IPS-18a (cell line): ENCODE data around the gene FOXE1.

Source experiments
- H3K27ac ChIP-seq: one replicate; pipeline ENCODE4 v1.5.1; 2013; ENCODE audit warnings: low read length
- H3K27me3 ChIP-seq: one replicate; pipeline ENCODE4 v1.6.1; 2013; ENCODE audit warnings: mild to moderate bottlenecking, low read length; ENCODE audit not compliant: control insufficient read depth, insufficient read depth
- H3K36me3 ChIP-seq: one replicate; pipeline ENCODE4 v1.6.1; 2013; ENCODE audit warnings: low read depth, low read length; ENCODE audit not compliant: control insufficient read depth
- H3K4me1 ChIP-seq: one replicate; pipeline ENCODE4 v1.6.1; 2013; ENCODE audit warnings: low read depth, low read length; ENCODE audit not compliant: control insufficient read depth
- H3K4me3 ChIP-seq: one replicate; pipeline ENCODE4 v1.5.1; 2013; ENCODE audit warnings: low read length
- H3K9ac ChIP-seq: one replicate; pipeline ENCODE4 v1.6.1; 2013; ENCODE audit warnings: mild to moderate bottlenecking, low read length, moderate library complexity
- H3K9me3 ChIP-seq: one replicate; pipeline ENCODE4 v1.6.1; 2013; ENCODE audit warnings: low read depth, low read length; ENCODE audit not compliant: control insufficient read depth

Gene FOXE1

DNA sequence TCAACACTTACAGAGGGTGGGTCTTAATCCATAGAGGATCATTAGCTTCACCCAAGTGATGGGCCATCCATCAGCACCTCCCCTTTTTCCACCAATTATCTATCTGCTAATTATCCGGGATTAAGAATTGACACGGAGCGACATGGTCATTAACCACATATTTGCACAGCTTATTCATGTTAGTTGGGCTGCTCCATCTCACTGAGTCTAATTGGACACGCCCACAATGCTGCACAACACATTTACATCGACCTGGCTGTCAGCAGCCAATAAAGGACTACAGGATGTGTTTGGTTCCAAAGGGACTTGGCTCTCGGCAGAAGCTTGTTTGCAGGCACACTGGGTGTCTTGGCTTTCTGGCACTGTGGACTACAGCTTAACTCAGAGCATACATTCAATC is 21.6 kb downstream of the FOXE1 start:
- Histone ChIP-seq H3K9me3 (no peaks in the 10 kb centered on the region), H3K4me1 (no peaks in the 10 kb centered on the region), H3K4me3 (no peak overlapping the region), H3K9ac (no peak overlapping the region), H3K36me3 (no peaks in the 10 kb centered on the region), H3K27ac (no peak overlapping the region), H3K27me3 (no peaks in the 10 kb centered on the region)

DNA sequence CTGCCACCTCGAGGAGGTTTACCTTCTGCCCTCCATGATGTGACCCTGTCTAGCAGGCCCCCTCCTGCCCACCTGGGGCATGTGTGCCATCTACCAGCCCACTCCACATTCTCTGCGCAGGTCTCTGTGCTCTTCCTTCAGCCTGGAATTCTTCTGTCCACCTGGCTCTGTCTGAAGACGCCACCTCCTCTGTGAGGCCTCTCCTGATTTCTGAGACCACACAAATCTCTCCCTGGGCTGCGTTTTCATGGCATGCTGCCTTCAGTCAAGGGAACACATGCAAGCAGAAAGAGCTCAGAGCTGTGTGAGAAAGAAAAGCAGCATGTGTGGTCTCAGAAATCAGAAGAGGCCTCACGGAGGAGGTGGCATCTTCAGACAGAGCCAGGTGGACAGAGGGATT is 22.1 kb downstream of the FOXE1 start:
- H3K9me3 ChIP-seq = no peaks in the 10 kb centered on the region
- no peaks in the 10 kb centered on the region for H3K4me1 ChIP-seq
- H3K27me3 ChIP-seq = no peaks in the 10 kb centered on the region
- H3K27ac ChIP-seq = no peak overlapping the region
- no peak overlapping the region for H3K9ac ChIP-seq
- no peaks in the 10 kb centered on the region for H3K36me3 ChIP-seq
- no peak overlapping the region for H3K4me3 ChIP-seq

DNA sequence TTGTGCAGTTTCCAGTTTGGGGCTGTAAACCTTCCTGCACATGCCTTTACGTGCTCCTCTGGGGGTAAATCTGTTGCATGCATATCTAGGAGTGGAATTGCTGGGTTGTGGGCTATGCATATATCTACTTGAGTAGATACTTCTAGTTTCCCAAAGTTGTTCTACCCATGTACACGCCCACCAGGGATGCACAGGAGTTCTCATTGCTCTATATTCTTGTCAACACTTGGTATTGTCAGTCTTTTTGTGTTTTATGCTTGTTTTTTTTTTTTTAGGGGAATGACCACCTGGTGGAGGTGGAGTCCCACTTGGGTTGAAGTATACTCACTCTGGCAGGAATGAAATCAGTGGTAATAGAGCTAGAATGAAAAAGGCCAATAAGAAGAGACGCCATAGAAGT is 23.0 kb downstream of the FOXE1 start:
- Histone ChIP-seq H3K27ac (no peak overlapping the region), H3K36me3 (no peaks in the 10 kb centered on the region), H3K4me1 (no peaks in the 10 kb centered on the region), H3K4me3 (no peak overlapping the region), H3K27me3 (no peaks in the 10 kb centered on the region), H3K9me3 (no peaks in the 10 kb centered on the region), H3K9ac (no peak overlapping the region)

DNA sequence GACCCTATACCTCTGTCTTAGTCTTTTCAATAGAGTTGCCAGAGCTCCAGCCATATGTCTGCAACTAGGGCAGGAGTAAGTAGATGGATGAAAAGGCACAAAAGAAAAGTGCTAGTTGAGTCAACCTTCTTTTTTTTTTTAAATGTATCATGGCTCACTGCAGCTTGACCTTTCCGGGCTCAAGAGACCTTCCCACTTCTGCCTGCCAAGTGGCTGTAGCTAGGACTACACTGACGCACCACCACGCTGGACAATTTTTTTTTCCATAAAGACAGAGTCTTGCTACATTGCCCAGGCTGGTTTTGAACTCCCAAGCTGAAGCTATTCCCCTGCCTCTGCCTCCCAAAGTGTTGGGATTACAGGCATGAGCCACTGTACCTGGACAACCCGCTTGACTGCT is 27.3 kb downstream of the FOXE1 start:
- Histone ChIP-seq H3K27me3 (no peaks in the 10 kb centered on the region), H3K36me3 (no peaks in the 10 kb centered on the region), H3K9me3 (no peaks in the 10 kb centered on the region), H3K4me3 (no peak overlapping the region), H3K4me1 (no peaks in the 10 kb centered on the region), H3K9ac (no peak overlapping the region), H3K27ac (no peak overlapping the region)

DNA sequence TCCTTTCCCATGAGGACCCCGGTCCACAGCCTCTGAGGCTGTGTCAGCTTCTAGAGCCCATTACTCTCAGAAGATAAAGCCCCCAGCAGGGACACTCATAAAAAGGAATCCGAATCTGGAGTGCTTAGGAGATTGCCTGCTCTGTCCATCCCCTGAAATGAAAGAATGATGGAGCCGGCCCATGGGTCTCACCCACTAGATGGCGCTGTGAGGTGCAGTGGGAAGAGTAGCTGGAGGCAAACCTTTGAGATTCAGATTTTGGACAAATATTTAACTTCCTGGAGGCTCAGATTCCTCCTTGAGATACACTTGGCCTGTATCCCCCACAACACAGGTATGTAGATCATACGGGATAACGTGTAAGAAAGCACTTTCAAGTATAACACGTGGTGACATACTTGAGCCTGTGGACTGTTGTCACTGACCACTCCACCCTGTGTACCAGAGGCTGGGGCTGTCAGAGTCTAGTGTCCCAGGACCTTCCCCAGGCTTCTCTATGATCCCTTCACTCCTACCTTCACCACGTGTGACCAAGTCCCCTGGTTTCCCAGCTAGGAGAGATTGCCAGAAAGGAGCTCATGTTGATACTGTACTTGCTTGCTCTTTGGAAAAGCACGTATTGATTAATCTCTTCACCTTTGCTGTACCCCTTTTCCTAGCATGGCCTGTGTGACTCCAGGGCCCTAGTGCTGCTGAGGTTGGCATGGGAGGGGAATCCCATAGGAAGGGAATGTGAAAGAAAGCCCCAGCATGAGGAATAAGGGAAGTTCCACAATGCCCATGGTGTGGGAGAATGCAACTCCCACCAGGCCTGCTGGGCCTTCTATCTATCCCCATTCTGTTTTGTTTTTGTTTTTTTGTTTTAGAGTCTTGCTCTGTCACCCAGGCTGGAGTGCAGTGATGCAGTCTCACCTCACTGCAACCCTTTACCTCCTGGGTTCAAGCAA is 37.2 kb downstream of the FOXE1 start:
- Histone ChIP-seq H3K27ac (no peak overlapping the region), H3K9me3 (no peaks in the 10 kb centered on the region), H3K4me1 (peaks cover 11% of the 10 kb centered on the region), H3K36me3 (no peaks in the 10 kb centered on the region), H3K27me3 (no peaks in the 10 kb centered on the region), H3K9ac (peak overlapping the region; percentile 5), H3K4me3 (no peak overlapping the region)

DNA sequence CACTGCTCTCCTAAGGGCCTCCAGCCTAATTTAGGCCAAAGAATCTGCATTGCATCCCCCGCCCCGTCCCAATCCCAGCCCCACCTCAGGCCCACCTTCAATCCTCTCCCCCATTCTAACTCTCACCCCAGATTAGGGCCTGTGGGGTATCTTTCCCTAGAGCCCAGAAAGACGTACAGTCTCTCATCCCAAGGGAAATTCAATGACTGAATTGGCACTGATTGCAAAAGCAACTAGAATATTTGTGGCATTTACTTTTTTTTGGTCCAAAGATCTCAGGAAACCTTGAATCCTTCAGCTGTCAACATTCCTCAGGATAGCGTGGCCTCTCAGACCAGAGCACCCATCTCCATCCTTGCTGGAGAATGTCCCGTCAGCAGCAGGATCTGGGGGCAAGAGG is 38.7 kb downstream of the FOXE1 start:
- Histone ChIP-seq H3K36me3 (no peaks in the 10 kb centered on the region), H3K4me1 (peaks cover 11% of the 10 kb centered on the region), H3K9ac (no peak overlapping the region), H3K27me3 (no peaks in the 10 kb centered on the region), H3K4me3 (no peak overlapping the region), H3K27ac (no peak overlapping the region), H3K9me3 (no peaks in the 10 kb centered on the region)

DNA sequence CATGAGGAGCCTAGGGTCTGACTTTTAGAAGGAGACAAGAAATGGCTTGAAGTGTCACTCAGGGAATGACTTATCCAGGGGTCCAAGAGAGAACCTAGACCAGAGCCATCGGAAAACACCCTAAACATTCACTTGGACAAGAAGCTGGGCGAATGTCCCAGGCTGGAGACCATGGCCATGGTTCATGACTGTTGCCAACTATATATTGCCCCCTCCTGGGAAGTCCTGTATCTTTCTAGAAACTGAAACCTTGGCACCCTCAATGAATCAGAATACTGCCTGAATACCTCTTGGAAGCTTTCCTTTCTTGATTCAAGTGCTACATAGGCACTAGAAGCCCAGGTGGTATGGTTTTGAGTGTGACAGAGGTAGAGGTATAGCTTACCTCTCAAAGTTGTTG is 39.4 kb downstream of the FOXE1 start:
- H3K4me1 ChIP-seq = peaks cover 11% of the 10 kb centered on the region
- no peaks in the 10 kb centered on the region for H3K9me3 ChIP-seq
- no peaks in the 10 kb centered on the region for H3K27me3 ChIP-seq
- no peak overlapping the region for H3K4me3 ChIP-seq
- H3K9ac ChIP-seq = no peak overlapping the region
- H3K36me3 ChIP-seq = no peaks in the 10 kb centered on the region
- no peak overlapping the region for H3K27ac ChIP-seq

DNA sequence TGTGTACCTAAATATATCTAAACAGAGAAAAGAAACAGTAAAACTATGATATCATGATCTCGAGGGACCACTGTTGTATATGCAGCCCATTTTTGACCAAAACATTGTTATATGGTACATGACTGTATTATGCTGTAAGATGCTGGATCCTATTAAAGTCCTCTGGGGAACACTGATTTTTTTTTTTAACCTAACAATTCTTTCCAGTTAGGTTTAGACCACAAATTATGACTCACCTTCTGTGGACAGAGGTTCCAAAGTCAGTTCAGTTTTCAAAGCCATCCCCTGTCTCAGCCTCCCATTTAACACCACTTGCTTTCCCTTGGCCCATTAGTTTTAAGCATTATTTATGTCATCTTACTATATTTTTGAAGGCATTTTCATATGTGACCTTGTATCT is 42.2 kb downstream of the FOXE1 start:
- Histone ChIP-seq H3K27me3 (no peaks in the 10 kb centered on the region), H3K9me3 (no peaks in the 10 kb centered on the region), H3K4me1 (peaks cover 3% of the 10 kb centered on the region), H3K9ac (no peak overlapping the region), H3K36me3 (no peaks in the 10 kb centered on the region), H3K4me3 (no peak overlapping the region), H3K27ac (no peak overlapping the region)

DNA sequence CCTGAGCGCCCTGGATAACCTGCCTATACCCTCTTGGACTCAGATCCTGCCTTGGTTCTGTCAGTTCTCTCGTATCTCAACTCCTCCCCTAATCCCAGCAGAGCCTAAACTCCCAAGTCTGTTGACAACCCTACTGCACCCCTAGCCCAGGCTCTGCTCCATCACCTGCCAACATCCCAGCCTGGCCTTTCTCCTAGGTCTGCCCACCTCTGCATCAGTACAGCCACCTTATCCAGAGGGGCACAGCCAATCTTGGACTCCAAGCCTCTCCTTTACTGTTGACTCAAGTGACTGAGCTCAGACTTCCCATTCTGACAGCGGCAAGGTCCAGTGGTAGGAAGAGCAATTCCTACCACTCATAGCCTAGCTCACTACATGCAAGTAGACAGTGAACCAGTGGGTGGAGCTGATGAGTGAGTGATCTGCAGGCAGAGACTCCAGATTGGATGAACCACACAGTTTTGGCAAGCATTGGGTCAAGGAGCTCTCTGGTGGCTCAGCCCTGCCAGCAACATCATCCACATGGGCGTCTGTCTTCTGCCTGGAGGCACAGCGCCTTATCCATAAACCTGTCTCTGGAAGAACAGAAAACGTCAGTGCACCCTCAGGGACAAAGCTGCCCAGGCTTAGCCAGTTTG is 42.8 kb downstream of the FOXE1 start:
- H3K4me3 ChIP-seq = no peak overlapping the region
- H3K36me3 ChIP-seq = no peaks in the 10 kb centered on the region
- H3K9me3 ChIP-seq = no peaks in the 10 kb centered on the region
- no peak overlapping the region for H3K27ac ChIP-seq
- no peaks in the 10 kb centered on the region for H3K27me3 ChIP-seq
- no peaks in the 10 kb centered on the region for H3K4me1 ChIP-seq
- no peak overlapping the region for H3K9ac ChIP-seq

DNA sequence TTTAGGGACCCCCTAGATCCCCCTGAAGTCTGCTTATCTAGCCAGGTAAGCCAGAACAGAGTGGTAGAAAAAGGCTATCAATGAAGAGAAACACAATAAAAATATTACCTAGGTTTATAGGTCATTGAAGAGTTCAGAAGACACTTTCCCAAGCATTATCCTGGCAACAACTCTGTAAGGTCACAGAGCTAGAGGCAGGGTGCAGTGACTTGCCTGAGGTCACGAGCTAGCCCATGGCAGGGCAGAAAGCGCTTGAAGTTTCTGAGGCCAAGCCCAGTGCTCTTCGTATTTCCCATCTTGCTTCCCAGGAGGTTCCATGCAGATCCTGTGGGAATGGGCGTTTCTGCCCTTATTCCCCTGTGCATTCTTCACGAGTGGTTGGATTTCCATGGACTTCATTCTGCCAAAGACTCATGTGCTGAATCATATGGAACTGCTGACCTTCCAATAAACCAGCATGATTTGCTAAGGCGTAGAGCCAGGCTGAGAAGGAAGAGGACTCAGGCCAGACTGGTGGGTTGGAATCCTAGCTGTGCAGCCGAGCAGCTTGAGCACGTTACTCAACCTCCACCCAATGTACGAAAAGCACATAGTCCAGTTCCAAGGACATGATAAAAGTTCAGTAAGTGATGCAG is 47.2 kb downstream of the FOXE1 start:
- Histone ChIP-seq H3K9me3 (no peaks in the 10 kb centered on the region), H3K27me3 (no peaks in the 10 kb centered on the region), H3K4me1 (no peaks in the 10 kb centered on the region), H3K9ac (no peak overlapping the region), H3K36me3 (no peaks in the 10 kb centered on the region), H3K27ac (no peak overlapping the region), H3K4me3 (no peak overlapping the region)

DNA sequence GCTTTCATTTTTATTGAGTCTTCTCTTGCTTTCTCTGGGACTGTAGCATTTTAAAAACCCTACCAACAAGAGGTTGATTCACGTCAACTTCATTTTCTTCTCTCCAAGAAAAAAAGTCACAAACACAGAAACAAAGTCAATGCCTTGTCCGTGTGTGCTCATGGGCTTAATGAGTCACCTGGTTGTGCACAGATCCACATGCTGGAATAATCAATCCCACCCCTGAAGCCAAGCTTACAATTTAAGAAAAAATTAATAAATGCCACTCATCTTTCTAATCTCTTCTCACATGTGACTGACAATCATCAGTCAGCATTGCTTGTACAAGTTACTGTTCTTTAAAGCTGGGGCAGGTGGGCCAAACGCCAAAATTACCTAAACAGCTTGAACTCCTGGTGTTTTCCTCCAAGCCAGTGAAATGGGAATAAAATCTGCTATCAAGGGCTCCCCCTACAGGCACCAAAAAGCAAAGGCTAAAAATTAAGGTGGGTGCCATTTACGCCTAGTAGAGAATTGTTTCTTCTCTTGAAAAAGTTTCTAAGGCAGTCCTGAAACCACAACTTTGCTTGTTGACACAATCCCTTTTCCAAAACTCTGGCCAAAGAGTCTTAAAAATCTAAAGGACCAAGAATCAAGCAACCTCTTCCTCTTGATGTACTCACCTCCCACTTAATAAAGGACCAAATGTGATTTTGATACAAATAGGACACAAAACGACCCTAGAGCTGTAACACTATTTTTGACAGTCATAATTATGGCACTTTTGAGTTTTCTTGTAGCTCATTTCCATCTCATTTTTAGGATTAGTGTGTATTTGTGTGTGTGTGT is 47.9 kb downstream of the FOXE1 start:
- H3K9ac ChIP-seq = no peak overlapping the region
- H3K27me3 ChIP-seq = no peaks in the 10 kb centered on the region
- H3K4me3 ChIP-seq = no peak overlapping the region
- no peaks in the 10 kb centered on the region for H3K9me3 ChIP-seq
- no peaks in the 10 kb centered on the region for H3K36me3 ChIP-seq
- no peaks in the 10 kb centered on the region for H3K4me1 ChIP-seq
- H3K27ac ChIP-seq = no peak overlapping the region
